Effector memory CD4-positive, alpha-beta T cell (primary cell): ENCODE measurements around the gene MEGF6.

Experiments
- DNase-seq, 3 donors: peaks; one replicate each; pipeline ENCODE4 v3.0.0-alpha.2; 2020
- H3K27ac ChIP-seq: 2 replicates; pipeline ENCODE4 v1.7.0; 2013; ENCODE audit warnings: mild to moderate bottlenecking, low read length, moderate library complexity; ENCODE audit not compliant: insufficient read depth, poor library complexity, severe bottlenecking
- H3K27me3 ChIP-seq: replicated peaks from 2 replicates; pipeline ENCODE4 v1.7.0; 2013; ENCODE audit warnings: mild to moderate bottlenecking, low read length; ENCODE audit not compliant: insufficient read depth, control insufficient read depth, poor library complexity, severe bottlenecking
- H3K36me3 ChIP-seq: 2 replicates; pipeline ENCODE4 v1.7.0; 2013; ENCODE audit warnings: mild to moderate bottlenecking, low read length, moderate library complexity; ENCODE audit not compliant: control insufficient read depth, insufficient read depth
- H3K4me1 ChIP-seq: 2 replicates; pipeline ENCODE4 v1.7.0; 2013; ENCODE audit warnings: low read length, mild to moderate bottlenecking; ENCODE audit not compliant: control insufficient read depth, insufficient read depth, poor library complexity, severe bottlenecking
- H3K4me3 ChIP-seq: 2 replicates; pipeline ENCODE4 v1.7.0; 2013; ENCODE audit warnings: low read length, low read depth, mild to moderate bottlenecking; ENCODE audit not compliant: insufficient read depth, poor library complexity, severe bottlenecking
- H3K9me3 ChIP-seq: 2 replicates; pipeline ENCODE4 v1.7.0; 2013; ENCODE audit warnings: mild to moderate bottlenecking, low read length, moderate library complexity; ENCODE audit not compliant: control insufficient read depth

The MEGF6 gene

DNA sequence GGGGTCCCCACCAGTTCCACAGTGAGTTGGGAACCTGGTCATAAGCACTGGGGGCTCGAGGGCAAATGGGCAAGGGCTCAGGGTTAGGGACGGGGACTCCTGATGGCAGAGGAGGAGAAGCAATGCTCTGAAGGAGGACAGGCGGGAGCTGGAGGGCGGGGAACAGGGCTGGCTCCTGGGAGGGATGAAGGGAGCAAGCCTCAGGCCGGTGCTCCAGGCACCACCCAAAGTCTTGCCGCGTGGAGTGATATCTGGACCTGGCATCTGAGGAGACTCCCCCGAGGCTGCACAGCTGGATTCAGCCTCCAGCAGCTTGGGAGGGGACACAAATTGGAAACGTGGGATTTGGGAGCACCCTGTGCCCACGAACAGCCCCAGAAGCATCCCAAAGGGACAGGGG is 11.0 kb downstream of the MEGF6 start:
- Histone ChIP-seq H3K9me3 (no peaks in the 10 kb centered on the region), H3K4me1 (peaks cover 19% of the 10 kb centered on the region), H3K27ac (no peak overlapping the region)

DNA sequence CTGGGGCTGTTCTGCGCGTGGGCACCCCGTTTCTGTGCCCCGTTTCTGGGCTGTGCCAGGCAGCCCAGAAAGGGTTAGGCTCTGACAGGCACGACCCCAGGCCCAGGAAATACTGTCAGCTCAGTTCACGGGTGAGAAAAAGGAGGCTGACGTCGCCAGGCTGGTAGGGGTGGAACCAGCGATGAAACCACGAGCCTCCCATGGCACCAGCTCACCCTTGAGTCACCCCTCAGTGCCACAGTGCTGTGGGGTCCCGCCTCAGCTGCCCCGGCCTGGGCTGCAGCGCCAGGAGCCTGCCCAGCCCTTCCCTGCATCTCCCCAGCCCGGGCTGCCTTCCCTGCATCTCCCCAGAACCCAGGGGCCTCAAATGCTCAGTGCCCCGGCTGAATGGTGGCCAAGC is 11.5 kb downstream of the MEGF6 start:
- no peaks in the 10 kb centered on the region for H3K27me3 ChIP-seq
- peaks cover 19% of the 10 kb centered on the region for H3K4me1 ChIP-seq
- no peak for DNase-seq
- H3K9me3 ChIP-seq, result no peaks in the 10 kb centered on the region
- H3K4me3 ChIP-seq, result no peak overlapping the region
- no peak overlapping the region for H3K27ac ChIP-seq
- H3K36me3 ChIP-seq, result no peaks in the 10 kb centered on the region

More for the DNA sequence above, 11.0 kb downstream of the MEGF6 start:
- no peak for DNase-seq
- no peaks in the 10 kb centered on the region for H3K36me3 ChIP-seq
- no peaks in the 10 kb centered on the region for H3K27me3 ChIP-seq
- H3K4me3 ChIP-seq, result no peak overlapping the region

DNA sequence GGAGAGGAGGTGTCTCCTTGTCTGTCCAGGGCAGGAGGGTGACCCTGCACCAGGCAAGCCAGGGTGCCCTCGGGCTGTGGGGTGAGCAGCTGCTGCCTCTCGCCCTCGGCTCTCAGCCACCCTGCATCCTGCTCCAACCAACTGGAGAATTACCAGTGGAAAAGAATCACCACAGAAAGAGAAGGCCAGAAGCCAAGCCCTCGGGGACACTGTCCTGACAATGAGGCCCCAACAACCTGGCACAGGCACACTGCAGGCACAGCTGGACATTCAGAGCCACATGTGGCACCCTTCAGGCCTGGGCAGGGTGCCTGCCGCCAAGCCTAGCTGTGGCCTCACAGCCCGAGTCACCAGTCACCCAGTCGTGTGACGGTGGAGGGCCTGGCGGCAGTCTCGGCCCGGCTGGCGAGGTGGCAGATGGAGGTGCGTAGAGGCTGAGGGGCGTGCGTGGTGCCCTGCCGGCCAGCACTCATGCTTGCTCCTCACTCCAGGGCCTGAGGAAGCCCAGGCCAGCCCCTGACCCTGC is 12.0 kb downstream of the MEGF6 start:
- no peaks in the 10 kb centered on the region for H3K27me3 ChIP-seq
- DNase-seq, result no peak
- H3K4me1 ChIP-seq, result peaks cover 19% of the 10 kb centered on the region
- no peaks in the 10 kb centered on the region for H3K36me3 ChIP-seq
- H3K4me3 ChIP-seq, result no peak overlapping the region
- H3K9me3 ChIP-seq, result no peaks in the 10 kb centered on the region
- H3K27ac ChIP-seq, result no peak overlapping the region

DNA sequence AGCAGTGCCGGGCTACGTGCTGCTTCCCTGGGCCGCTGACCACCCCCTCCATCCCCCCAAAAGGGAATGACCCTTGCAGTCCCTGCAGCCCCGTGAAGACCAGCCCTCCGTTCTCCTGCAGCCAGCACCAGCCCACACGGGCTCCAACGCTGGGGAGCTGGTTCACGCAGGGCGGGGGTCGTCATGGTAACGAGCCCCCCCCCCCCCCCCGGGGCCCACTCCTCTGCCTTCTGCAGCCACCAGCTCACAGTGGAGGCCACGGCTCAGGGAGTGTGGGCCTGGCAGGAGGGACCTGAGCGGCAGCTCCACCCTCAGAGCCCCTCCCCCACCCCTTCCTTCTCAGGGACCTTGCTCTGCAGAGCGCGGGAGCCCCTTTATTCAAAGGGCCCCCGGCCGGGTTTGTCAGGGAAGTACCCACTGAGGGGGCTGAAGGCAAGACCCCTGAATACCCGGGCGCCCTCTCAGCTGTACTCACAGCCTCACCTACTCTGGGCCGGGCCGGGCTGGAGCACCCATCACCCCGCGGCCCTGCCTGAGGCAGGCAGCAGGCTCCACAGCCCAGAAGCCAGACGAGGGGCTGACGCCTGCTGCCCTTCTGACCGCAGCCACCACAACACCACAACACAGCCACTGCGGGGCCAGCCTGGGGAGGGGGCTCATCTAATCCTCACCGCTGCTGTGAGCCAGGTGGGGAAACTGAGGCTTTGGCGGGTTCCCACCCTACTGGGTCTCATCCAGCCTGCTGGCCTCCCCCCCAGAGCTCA is 12.6 kb downstream of the MEGF6 start:
- no peaks in the 10 kb centered on the region for H3K36me3 ChIP-seq
- H3K4me1 ChIP-seq, result peaks cover 19% of the 10 kb centered on the region
- H3K27me3 ChIP-seq, result no peaks in the 10 kb centered on the region
- H3K4me3 ChIP-seq, result peak overlapping the region; percentile 32
- no peak for DNase-seq
- H3K9me3 ChIP-seq, result no peaks in the 10 kb centered on the region
- H3K27ac ChIP-seq, result no peak overlapping the region

DNA sequence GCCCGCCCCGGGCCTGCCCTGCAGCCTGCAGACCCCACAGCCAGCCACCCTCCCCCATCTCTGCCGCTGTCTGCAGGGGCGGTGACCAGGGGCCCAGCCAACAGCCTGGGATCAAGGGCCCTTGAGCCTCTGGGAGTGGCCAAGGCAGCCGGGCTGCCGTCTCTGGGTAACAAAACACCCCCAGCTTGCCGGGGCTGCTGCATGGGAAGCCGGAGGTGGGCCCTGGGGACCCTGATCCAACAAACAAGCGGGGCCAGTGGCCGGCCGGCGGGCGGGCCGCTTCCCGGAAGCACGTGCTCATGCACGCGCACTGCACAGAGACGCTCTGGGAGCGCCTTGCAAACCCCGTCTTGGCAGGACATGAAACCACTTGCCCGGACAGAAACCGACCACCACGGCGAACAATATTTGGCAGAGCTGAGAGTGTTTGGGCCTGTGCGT is 13.2 kb downstream of the MEGF6 start:
- no peaks in the 10 kb centered on the region for H3K9me3 ChIP-seq
- no peak for DNase-seq
- H3K36me3 ChIP-seq, result no peaks in the 10 kb centered on the region
- no peak overlapping the region for H3K27ac ChIP-seq
- H3K4me1 ChIP-seq, result peaks cover 19% of the 10 kb centered on the region
- H3K27me3 ChIP-seq, result no peaks in the 10 kb centered on the region
- H3K4me3 ChIP-seq, result peak overlapping the region; percentile 32

DNA sequence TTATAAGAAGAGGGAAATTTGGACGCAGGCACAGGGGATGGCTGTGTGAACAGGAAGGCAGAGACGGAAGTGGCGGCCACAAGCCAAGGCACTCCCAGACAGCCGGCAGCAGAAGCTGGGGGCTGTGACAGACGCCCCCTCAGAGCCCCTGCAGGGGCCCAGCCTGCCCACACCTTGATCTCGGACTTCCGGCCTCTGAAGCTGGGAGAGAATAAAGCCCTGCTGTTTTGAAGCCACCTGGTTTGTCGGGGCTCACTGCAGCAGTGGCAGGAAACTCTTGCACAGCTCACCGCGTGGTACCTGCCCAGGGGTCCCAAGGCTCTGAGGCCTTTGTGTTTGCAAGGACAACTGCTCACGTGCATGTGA is 13.7 kb downstream of the MEGF6 start:
- Histone ChIP-seq H3K4me3 (peak overlapping the region; percentile 32), H3K36me3 (no peaks in the 10 kb centered on the region)
- no peak for DNase-seq

DNA sequence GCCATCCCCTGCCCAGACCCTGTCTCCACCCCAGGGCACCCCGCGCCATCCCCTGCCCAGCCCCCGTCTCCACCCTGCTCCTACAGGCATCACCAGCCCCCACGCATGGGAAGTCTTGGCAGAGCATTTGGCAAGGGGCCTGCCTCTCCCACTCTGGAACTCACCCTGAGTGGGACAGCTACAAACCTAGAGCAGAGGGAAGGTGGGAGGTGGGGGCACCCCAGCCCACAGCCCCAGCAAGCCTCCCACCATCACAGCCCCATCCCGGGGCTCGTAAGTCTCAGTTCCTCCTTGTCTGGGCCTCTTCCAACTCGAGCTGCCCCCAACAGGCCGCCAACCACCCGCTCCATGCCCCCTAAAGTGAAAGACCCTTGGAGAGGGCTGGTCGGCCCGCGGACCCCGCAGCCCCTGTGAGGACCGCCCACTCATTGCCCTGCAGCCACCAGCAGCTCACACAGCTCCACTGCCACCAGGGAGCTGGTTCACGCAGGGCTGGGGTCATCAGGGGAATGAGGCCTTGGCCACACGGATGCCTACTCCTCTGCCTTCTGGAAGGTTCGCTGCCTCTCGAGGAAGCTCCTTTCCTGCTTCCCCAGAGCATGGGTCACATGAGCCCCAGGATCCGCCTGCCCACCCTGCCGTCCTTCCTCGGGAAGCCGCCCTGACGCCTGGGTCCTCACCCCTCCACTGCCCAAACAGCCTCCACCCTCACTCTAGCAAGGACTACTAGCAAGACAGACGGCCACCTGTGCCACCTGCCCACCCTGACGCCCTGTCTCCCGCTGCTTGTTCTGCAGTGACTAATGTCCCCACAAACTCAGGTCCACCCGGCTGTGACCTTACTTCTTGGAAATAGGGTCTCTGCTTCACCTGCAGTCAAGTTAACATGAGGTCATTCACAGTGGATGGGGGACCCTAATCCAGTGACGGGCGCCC is 14.4 kb downstream of the MEGF6 start:
- Histone ChIP-seq H3K4me1 (peaks cover 19% of the 10 kb centered on the region), H3K27ac (no peak overlapping the region), H3K27me3 (no peaks in the 10 kb centered on the region), H3K9me3 (no peaks in the 10 kb centered on the region), H3K36me3 (no peaks in the 10 kb centered on the region), H3K4me3 (no peak overlapping the region)
- DNase-seq, result no peak

More for the DNA sequence above, 13.7 kb downstream of the MEGF6 start:
- no peaks in the 10 kb centered on the region for H3K27me3 ChIP-seq
- peaks cover 19% of the 10 kb centered on the region for H3K4me1 ChIP-seq
- H3K9me3 ChIP-seq, result no peaks in the 10 kb centered on the region
- no peak overlapping the region for H3K27ac ChIP-seq

DNA sequence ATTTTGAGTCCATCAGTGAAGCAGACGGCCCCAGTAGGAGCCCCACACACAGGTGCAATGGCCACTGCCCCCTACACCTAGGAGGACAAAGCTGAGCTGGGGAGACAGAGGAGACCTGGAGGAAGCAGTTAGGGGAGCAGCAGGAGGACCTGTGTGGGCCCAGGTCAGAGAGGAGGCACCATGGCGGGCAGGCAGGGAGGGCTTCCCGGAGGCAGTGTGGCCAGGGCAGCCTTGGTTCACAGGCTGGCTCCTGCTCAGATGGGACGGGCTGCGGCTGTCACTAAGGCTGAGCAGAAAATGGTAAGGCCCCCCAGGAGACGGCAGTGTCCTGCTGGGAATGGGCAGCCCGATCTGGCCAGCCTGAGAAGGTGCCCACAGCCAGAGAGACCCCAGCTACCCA is 15.4 kb downstream of the MEGF6 start:
- Histone ChIP-seq H3K4me3 (no peak overlapping the region), H3K4me1 (peaks cover 19% of the 10 kb centered on the region), H3K9me3 (no peaks in the 10 kb centered on the region), H3K27me3 (no peaks in the 10 kb centered on the region), H3K36me3 (no peaks in the 10 kb centered on the region), H3K27ac (no peak overlapping the region)
- no peak for DNase-seq

DNA sequence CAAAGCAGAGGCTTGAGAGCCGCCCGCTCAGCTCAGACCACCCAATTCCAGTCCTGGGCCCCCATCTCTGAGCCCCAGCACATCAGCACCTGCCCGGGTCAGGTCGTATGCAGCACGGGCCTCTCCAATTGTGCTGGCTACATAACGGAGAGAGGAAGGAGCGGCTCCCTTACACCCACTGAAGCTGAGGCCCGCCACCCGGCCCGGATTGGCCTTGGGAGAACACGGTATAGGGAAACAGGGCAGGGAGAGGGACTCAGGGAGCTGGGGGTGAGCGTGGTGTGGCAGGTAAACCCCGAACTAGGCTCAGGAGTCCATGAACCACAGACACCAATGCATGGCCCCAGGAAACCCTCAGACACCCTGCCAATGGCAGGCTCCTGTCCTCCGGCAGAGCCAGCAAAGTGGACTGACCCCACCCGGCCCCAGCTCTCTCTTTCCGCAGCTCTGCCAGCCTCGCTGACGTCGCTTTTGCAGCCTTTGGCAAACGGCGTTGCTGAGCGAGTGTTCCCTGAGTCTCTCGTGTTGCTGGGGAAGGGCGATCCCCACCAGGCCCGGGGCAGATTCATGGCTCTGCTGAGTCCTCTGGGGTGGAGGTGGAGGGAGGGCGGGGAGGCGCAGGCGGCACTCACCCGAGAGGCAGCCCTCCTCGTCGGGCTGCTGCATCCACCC is 16.5 kb downstream of the MEGF6 start:
- Histone ChIP-seq H3K4me3 (no peak overlapping the region), H3K4me1 (peaks cover 19% of the 10 kb centered on the region), H3K27me3 (no peaks in the 10 kb centered on the region), H3K27ac (no peak overlapping the region), H3K36me3 (no peaks in the 10 kb centered on the region), H3K9me3 (no peaks in the 10 kb centered on the region)
- DNase-seq, result no peak
